ENCODE data around the gene KMO.

Gene KMO

GRCh38 chr1:241532162-241532531 lies at the start of gene KMO:
Gene KMO, plus strand, starts transcription at chr1:241532378. Its CDS starts 67 bp downstream, at chr1:241532445.
- DNase-seq (ENCODE audit: low read depth) = no peak
- H3K4me3 ChIP-seq (ENCODE audit: low read depth, low read length) = peak within 1 kb of the TSS; percentile 53
- TF ChIP-seq CTCF (IDR thresholded peaks at IDR 0.05; ENCODE audit: control insufficient read depth, extremely low read depth, insufficient read depth) = no peak

- TF ChIP-seq CTCF (IDR thresholded peaks at IDR 0.05; ENCODE audit: control insufficient read depth, extremely low read depth, insufficient read depth) = no peak
- no peak for DNase-seq (ENCODE audit: low read depth)
- H3K4me3 ChIP-seq (ENCODE audit: low read depth, low read length) = no peak overlapping the region
Measured at GRCh38 chr1:241482761-241483250, 49.4 kb upstream of the KMO start.

DNA sequence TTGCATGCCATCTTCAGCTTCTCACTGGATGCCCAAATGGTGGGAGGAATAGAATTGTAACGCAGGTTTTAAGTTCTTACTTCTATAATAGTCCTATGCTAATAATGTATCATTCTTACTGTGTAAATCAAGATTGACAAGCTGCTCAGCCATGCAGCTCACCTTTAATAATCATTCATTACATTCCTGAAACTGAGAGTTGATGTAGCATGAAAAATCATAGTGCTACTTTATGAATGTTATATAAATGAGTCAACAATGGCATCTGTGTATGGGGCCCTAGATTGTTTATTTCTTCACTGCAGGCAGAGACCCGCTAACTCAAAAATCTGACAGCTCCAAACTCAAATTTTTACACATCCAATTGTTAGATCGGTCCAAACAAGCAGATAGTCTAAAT lies 47.0 kb upstream of the KMO start:
- H3K4me3 ChIP-seq (ENCODE audit: low read depth, low read length) = no peak overlapping the region
- DNase-seq (ENCODE audit: low read depth) = no peak
- TF ChIP-seq CTCF (IDR thresholded peaks at IDR 0.05; ENCODE audit: control insufficient read depth, extremely low read depth, insufficient read depth) = no peak

DNA sequence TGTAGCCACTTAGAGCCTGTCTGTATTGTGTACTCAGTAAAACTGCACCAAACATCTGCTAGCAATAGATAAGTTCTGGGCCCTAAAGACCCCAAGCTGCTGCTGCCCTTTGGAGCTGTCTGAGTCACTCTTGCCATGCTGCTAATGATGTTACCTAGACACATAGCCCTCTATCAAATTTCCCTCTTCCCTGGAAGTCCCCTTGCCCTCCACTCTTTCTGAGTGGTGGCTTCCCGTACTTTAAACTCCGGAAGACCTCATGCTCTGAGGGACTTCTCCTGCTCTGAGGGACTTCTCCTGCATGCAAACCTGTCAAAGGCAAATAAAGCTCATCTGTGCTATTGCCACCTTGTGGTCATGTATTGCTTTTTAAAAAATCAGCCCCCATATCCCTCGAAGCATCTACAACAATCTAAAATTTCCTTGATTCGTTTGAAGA lies 46.6 kb upstream of the KMO start:
- peak; percentile 54 for TF ChIP-seq CTCF (IDR thresholded peaks at IDR 0.05; ENCODE audit: control insufficient read depth, extremely low read depth, insufficient read depth)
- no peak for DNase-seq (ENCODE audit: low read depth)

DNA sequence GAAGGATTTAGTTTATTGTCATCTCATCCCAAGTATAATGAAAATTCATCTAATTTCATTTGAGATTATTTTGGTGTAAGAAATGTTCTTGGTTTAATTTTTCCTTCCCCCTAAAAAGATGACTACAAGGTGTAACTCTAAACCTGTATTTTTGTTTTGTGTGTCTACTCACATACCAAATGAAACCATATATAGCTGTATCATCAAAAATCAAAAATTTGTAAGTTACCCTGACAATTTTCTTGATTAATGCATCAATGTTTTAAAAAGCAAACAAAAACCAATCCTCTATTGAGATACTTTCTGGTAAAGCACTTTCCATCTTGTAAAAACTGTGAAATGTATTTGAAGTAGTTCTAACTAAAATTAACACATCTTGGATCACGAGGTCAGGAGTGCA lies 43.4 kb upstream of the KMO start:
- TF ChIP-seq CTCF (IDR thresholded peaks at IDR 0.05; ENCODE audit: control insufficient read depth, extremely low read depth, insufficient read depth) = no peak
- H3K4me3 ChIP-seq (ENCODE audit: low read depth, low read length) = no peak overlapping the region
- no peak for DNase-seq (ENCODE audit: low read depth)

More for the DNA sequence above, 46.6 kb upstream of the KMO start:
- H3K4me3 ChIP-seq (ENCODE audit: low read depth, low read length) = no peak overlapping the region

DNA sequence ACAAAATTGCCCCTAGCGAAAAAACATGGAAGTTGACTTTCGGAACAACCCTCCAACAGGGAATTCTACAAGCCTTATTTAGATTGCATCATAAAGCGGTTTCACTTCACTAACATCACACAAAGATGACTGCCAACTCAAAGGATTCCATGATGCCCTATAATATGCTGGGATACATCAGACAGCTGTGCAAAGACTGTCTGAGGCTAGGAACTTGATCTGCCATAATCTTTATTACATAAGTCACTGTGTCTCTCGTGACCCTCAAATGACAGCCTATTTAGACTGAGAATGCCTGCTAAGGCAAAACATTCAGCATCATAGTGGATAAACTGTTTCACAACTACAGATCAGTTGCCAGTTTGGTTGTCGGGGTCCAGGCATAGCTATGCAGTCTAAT lies 36.4 kb upstream of the KMO start:
- no peak for TF ChIP-seq CTCF (IDR thresholded peaks at IDR 0.05; ENCODE audit: control insufficient read depth, extremely low read depth, insufficient read depth)
- H3K4me3 ChIP-seq (ENCODE audit: low read depth, low read length) = no peak overlapping the region
- no peak for DNase-seq (ENCODE audit: low read depth)

DNA sequence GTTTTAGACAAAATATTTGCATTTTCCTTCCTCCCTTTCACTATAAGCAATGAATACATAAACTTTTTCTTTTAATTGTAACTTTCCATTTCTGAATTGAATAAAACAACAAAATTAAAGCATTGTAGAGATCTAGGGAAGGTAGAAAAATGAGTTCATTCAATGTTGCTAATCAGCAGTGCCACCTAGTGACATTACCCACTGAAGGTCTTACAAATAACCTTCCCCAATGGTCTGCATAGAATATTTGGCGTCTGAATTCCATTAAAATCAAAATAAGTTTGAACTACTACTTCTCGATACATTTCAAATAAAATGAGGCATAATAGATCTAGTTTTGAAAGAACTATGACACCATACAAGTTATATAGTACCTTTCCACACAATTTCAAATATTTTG lies 32.3 kb upstream of the KMO start:
- DNase-seq (ENCODE audit: low read depth) = no peak
- TF ChIP-seq CTCF (IDR thresholded peaks at IDR 0.05; ENCODE audit: control insufficient read depth, extremely low read depth, insufficient read depth) = peak; percentile 60
- H3K4me3 ChIP-seq (ENCODE audit: low read depth, low read length) = no peak overlapping the region

Data from LNCaP clone FGC (cell line).